GM12875 (cell line): ENCODE results near the gene KMT5C.

Source experiments
- H3K4me3 ChIP-seq: one replicate; pipeline ENCODE4 v1.5.1; 2011; ENCODE audit warnings: low read depth, low read length, control low read depth
- TF ChIP-seq, protein P1 (sequence below): IDR thresholded peaks from 2 replicates; pipeline ENCODE4 v1.5.1; 2011; ENCODE audit warnings: low read depth, mild to moderate bottlenecking, control low read depth, inconsistent platforms, low read length, moderate library complexity, borderline replicate concordance; ENCODE audit not compliant: insufficient read depth

Gene KMT5C

DNA sequence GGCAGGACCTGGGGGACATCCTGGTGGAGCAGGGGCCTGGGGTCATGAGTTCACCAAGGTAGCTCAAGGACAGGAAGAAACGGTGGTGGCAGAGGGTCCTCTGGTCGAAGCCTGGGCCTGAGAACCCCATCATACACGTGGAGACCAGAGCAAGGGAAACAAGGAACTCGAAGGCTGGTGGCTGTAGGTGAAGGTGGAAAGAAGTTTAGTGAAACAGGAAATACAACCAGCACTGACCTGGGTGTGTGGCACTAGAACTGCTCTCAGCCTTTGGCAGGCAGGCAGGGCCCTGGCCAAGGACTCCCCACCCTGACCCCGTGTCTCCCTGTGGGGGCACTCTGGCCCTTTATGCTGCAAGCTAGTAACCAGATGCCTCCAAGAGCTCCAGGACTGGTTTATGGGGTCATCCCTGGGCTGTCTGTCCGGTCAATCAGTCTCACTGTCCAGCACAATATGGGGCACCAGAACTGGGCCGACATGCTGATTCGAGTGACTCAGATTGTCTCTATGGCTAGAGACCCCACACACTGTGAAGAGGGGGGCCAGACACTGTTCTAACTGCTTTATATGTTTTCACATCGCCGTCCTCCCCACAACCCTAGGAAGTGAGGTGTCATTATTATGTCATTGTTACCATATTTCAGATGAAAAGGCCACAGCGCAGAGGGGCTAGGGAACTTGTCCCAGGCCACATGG lies 11.1 kb downstream of the KMT5C start:
- TF ChIP-seq, protein P1, sequence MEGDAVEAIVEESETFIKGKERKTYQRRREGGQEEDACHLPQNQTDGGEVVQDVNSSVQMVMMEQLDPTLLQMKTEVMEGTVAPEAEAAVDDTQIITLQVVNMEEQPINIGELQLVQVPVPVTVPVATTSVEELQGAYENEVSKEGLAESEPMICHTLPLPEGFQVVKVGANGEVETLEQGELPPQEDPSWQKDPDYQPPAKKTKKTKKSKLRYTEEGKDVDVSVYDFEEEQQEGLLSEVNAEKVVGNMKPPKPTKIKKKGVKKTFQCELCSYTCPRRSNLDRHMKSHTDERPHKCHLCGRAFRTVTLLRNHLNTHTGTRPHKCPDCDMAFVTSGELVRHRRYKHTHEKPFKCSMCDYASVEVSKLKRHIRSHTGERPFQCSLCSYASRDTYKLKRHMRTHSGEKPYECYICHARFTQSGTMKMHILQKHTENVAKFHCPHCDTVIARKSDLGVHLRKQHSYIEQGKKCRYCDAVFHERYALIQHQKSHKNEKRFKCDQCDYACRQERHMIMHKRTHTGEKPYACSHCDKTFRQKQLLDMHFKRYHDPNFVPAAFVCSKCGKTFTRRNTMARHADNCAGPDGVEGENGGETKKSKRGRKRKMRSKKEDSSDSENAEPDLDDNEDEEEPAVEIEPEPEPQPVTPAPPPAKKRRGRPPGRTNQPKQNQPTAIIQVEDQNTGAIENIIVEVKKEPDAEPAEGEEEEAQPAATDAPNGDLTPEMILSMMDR, result no peak
- no peak overlapping the region for H3K4me3 ChIP-seq

DNA sequence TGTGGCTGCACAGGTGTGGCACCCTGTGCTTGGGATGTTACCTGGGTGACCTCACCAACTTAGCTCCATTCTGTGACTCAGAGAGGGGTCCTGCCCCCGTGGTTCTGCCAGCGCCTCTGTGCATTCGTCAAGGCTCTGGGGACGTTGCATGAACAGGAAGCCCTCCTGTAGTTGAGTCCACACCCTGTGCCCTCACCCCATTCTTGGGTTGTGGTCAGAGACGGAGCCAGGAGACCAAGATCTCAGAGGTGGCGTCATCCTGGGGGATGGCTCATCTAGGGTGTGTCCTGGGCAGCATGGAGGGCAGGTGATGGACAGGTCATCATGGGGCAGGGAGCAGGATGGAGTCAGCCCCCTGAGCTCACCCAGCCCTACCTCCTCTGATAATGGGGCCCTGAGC lies 12.4 kb downstream of the KMT5C start:
- H3K4me3 ChIP-seq, result no peak overlapping the region
- TF ChIP-seq, protein P1, result no peak

DNA sequence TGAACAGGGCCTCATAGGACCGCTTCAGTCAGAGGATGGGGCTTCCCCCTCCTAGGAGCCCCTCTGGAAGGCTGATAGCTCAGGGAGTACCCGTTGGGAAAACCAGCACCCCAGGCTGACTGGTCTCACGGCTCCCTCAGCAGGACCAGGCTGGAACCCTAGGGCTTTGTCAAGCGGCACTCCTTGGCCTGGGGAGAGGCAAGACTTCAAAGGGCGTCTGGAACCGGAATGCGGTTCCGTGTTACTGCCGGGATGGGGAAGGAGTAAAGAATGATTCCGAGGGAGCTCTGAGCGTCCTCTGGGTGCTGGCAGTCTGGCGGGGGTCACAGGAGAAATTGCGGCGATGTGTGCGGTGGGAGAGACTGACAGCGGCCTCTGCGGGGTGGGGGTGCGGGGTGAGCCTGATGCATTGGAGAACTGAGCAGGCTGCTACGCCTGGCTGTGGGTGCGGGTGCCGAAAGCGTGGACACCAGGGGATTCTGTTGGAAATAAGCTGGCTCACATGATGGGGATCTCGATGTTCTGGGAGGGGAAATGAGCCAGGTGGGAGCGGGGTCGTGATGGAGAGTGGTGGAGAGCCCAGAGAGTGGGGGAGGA lies 13.0 kb downstream of the KMT5C start:
- H3K4me3 ChIP-seq, result no peak overlapping the region
- TF ChIP-seq, protein P1, result no peak

DNA sequence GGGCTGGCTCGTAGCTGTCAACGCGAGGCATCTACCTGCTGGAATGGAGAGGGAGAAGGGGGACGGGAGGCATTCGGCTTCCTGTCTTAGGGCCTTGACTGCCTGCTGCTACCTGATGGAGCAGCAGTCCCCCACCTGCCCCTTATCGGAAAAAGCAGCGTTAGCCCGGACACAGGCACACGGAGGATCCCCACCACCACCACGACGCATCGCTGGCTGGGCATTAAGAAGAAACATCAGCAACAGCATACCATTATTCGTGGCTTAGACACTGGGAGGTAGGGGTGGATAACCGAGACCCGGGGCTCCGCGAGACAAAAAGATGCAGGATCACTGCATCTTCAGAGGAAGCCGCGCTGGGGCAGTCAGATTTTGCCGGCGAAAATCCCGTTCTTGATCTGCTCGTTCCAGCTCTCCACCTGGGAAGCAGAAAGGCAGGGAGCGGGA lies 13.7 kb downstream of the KMT5C start:
- TF ChIP-seq, protein P1, result no peak
- no peak overlapping the region for H3K4me3 ChIP-seq

DNA sequence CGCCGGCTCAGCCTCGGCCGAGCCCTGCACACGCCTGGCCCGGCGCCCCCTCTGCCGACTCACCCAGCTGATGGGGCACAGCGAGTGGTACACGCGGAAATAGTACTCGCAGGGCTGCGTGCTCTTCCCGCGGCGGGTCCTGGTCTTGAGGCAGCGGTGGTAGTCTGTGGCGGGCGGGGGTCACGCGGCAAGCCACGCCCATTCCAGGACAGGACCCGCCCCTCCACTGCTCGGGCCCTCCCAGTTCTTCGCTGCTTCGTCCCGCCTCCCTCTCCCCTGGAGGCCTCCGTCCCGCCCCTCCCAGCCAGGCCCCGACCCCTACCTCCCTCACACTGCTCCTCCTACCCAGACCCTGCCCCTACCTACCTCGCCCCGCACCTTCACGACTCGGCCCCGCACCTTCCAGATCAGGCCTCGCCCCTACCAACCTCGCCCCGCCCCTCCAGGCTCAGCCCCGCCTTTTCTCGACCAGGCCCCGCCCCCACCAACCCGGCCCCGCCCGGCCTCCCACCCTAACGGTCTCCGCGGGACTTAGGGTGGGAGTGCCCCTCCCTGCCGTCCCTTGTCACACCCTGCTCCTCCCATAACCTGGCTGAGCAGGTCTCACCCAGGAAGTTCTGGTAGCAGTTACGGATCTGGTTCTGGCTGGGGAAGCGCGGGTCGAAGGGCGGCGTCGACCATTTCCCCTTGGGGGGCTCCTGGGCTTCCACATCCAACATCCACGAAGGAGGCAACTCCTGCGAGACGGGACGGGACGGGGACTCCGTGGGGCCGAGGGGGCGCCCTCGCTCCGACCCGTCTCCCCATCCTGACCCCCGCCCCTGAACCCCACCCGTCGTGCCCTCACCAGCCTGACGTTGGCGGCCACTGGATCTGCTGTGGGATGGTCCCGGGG lies 14.4 kb downstream of the KMT5C start:
- H3K4me3 ChIP-seq, result no peak overlapping the region
- TF ChIP-seq, protein P1, result no peak

DNA sequence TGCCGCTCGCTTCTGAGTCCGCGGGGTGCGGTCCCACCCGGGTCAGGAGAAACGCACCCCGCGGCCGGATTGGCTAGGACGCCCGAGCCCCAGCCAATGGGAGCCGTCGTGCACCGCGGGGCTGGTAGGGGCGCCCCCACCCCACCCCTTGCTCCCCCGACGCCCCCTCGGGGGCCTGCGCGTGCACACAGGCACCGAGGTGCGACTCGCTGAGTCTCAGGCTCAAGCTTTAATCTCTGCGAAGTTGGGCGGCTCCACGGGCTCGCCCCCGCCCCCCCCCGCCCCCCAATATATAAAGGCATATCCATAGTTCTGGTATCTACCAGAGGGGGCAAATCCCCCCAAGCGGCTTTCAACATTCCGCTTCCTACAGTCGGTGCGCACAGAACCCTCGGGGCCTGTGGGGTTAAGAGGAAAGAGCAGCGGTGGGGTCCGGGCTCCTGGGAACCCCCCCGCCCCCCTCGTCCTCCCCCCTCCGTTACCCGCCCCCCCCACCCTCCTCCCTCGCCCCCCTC lies 15.1 kb downstream of the KMT5C start, which contains the start of gene COX6B2:
Gene COX6B2 (minus strand): TSS at position 22 of the 515 bp plus-strand sequence. CDS start 198 bp downstream, outside the sequence.
- TF ChIP-seq, protein P1, result no peak
- H3K4me3 ChIP-seq, result no peak within 1 kb of the TSS
